Spleen (tissue), 7 donors: Measurements from ENCODE around the gene TGDS.

Source experiments
- CTCF ChIP-seq, 11 experiments: fragments of 200-600 bp in 7 of 11; fragments of 450-650 bp in 4 of 11; sonication (generic) in 4 of 11; IDR thresholded peaks in 8 of 11; conservative IDR thresholded peaks in 3 of 11; 1 replicate in 7 of 11; 2 replicates in 4 of 11; pipeline versions ENCODE4 v1.4.0 to v1.8.0; 2016 to 2021; ENCODE audit warnings: antibody characterized with exemption in 11 of 11, inconsistent platforms in 4 of 11, mild to moderate bottlenecking in 1 of 11
- POLR2A ChIP-seq, 3 donors: fragments of 450-650 bp; IDR thresholded peaks; one replicate each; pipeline ENCODE4 v1.5.1; 2017; ENCODE audit warnings: antibody characterized with exemption in 3 of 3, mild to moderate bottlenecking in 1 of 3
- donor health status: DM: no; HTN: no; CAD: no; lungs with moderate emphysema.
- donor health status: DM: no; HTN: no; CAD: no.
- donor health status: DM: no; HTN: no; CAD: no.

GRCh38 chr13:94613051-94613450, 17.1 kb upstream of the TGDS start:
- TF ChIP-seq POLR2A (IDR thresholded peaks at IDR 0.05) (no peak), CTCF (IDR thresholded peaks at IDR 0.05 in 8 of 11, conservative IDR thresholded peaks at IDR 0.05 in 3 of 11) (no peak)
